Sigmoid colon (tissue), 7 donors: ENCODE measurements around the gene AP1G2. TPM values are rescaled to one million over a fixed set of nuclear protein-coding genes. Genes with fewer than 3 reads are reported as not detected.

ENCODE experiments used
- DNase-seq: peaks from one replicate; pipeline ENCODE4 v3.0.0-alpha.2; 2019
- H3K27ac ChIP-seq, 4 donors: fragments of 200-600 bp; sonication (generic); one replicate each; pipeline ENCODE4 v1.5.1; 2016 to 2019; ENCODE audit warnings: mild to moderate bottlenecking in 1 of 4
- H3K27me3 ChIP-seq, 3 donors: fragments of 200-600 bp; sonication (generic); one replicate each; pipeline ENCODE4 v1.5.1; 2019; ENCODE audit warnings: mild to moderate bottlenecking in 1 of 3
- H3K36me3 ChIP-seq, 4 donors: fragments of 200-600 bp; sonication (generic); one replicate each; pipeline ENCODE4 v1.5.1; 2016 to 2019
- H3K4me1 ChIP-seq, 4 donors: fragments of 200-600 bp; sonication (generic); one replicate each; pipeline ENCODE4 v1.5.1; 2017 to 2019
- H3K4me3 ChIP-seq, 4 donors: fragments of 200-600 bp; sonication (generic); one replicate each; pipeline ENCODE4 v1.5.1; 2017 to 2019; ENCODE audit warnings: mild to moderate bottlenecking in 2 of 4, moderate library complexity in 1 of 4
- H3K9me3 ChIP-seq, 4 donors: fragments of 200-600 bp in 3 of 4; sonication (generic) in 3 of 4; one replicate each; pipeline versions ENCODE4 v1.5.1 to v1.6.1; 2013 to 2019
- CTCF ChIP-seq, 4 experiments: fragments of 450-650 bp in 3 of 4; fragments of 200-600 bp in 1 of 4; IDR thresholded peaks; one replicate each; pipeline ENCODE4 v1.5.1; 2016 to 2019; ENCODE audit warnings: antibody characterized with exemption in 4 of 4, mild to moderate bottlenecking in 3 of 4, moderate library complexity in 2 of 4
- EP300 ChIP-seq, 4 donors: sonication (generic); formaldehyde crosslinking; IDR thresholded peaks; one replicate each; pipeline ENCODE4 v1.6.1; 2017; ENCODE audit warnings: antibody characterized with exemption in 4 of 4
- POLR2A ChIP-seq, 2 donors: fragments of 450-650 bp; IDR thresholded peaks; one replicate each; pipeline ENCODE4 v1.6.1; 2016; ENCODE audit warnings: antibody characterized with exemption in 2 of 2, mild to moderate bottlenecking in 2 of 2, moderate library complexity in 2 of 2
- POLR2AphosphoS5 ChIP-seq, 4 donors: sonication (generic); formaldehyde crosslinking; IDR thresholded peaks; one replicate each; pipeline ENCODE4 v1.6.1; 2017; ENCODE audit warnings: antibody characterized with exemption in 4 of 4
- WGBS, 2 donors: extraction: QIAGEN DNeasy Blood & Tissue Kit; methylation state at CpG; one replicate each; pipeline ENCODE4 v1.1.7; 2013; 5-methylcytosine and 5-hydroxymethylcytosine counted together
- intact Hi-C: fragments of 100-400 bp; cut with DNase I; formaldehyde crosslinking; loops from one replicate; pipeline ENCODE4 v1.15.1; 2023
- polyA plus RNA-seq, 3 donors: library from polyadenylated mRNA; stranded (reverse); fragments of 200-250 nt; gene quantifications; one replicate each; pipeline ENCODE4 v1.2.3, GENCODE V29; 2013
- total RNA-seq, 4 donors: library from RNA; depleted of rRNA; stranded (reverse); fragments of >200 nt; gene quantifications; one replicate each; pipeline ENCODE4 v1.1.0, GENCODE V29; 2016
- donor health status: healthy with polysubstance abuse.
- donor health status: Bipolar disorder and iron deficiency.
- donor health status: healthy.

AP1G2 gene
- total and polyA plus RNA-seq, 7 donors: 16.4 to 124 (median 33.0) TPM

- TF ChIP-seq CTCF (IDR thresholded peaks at IDR 0.05) (no peak), POLR2AphosphoS5 (IDR thresholded peaks at IDR 0.05) (no peak), POLR2A (IDR thresholded peaks at IDR 0.05) (no peak), EP300 (IDR thresholded peaks at IDR 0.05) (no peak)
- 66 to 84% methylated on average over 10 of the region's 10 CpGs for WGBS, 2 donors
- intact Hi-C loops: no loop called here
- no peak overlapping the region for H3K4me3 ChIP-seq
- H3K27ac ChIP-seq: no peak overlapping the region
- H3K36me3 ChIP-seq: peaks cover 0 to 19% (median 0%) of the 10 kb centered on the region in 4 donors
- H3K27me3 ChIP-seq: no peaks in the 10 kb centered on the region
- H3K4me1 ChIP-seq: no peaks in the 10 kb centered on the region
- no peak for DNase-seq
- no peaks in the 10 kb centered on the region for H3K9me3 ChIP-seq
These were observed 37.1 kb downstream of the AP1G2 start for GRCh38 chr14:23530375-23531055.

- peaks cover 0 to 14% (median 0%) of the 10 kb centered on the region in 4 donors for H3K36me3 ChIP-seq
- intact Hi-C loops: no loop called here
- no peaks in the 10 kb centered on the region for H3K27me3 ChIP-seq
- no peak for TF ChIP-seq POLR2AphosphoS5 (IDR thresholded peaks at IDR 0.05)
- TF ChIP-seq CTCF (IDR thresholded peaks at IDR 0.05): no peak
- TF ChIP-seq EP300 (IDR thresholded peaks at IDR 0.05): no peak
- no peak for TF ChIP-seq POLR2A (IDR thresholded peaks at IDR 0.05)
- H3K4me1 ChIP-seq: no peaks in the 10 kb centered on the region
- no peak for DNase-seq
- H3K4me3 ChIP-seq: no peak overlapping the region
- 89 to 97% methylated on average over 3 of the region's 3 CpGs for WGBS, 2 donors
- no peaks in the 10 kb centered on the region for H3K9me3 ChIP-seq
- no peak overlapping the region for H3K27ac ChIP-seq
These were observed 38.6 kb downstream of the AP1G2 start for GRCh38 chr14:23529016-23529415.

GRCh38 chr14:23528555-23528954 is 39.0 kb downstream of the AP1G2 start:
- no peak for DNase-seq
- 85 to 88% methylated on average over 1 of the region's 1 CpG for WGBS, 2 donors
- Histone ChIP-seq H3K4me3 (no peak overlapping the region), H3K27ac (no peak overlapping the region), H3K36me3 (peaks cover 0 to 12% (median 0%) of the 10 kb centered on the region in 4 donors), H3K27me3 (no peaks in the 10 kb centered on the region), H3K9me3 (no peaks in the 10 kb centered on the region), H3K4me1 (no peaks in the 10 kb centered on the region)
- TF ChIP-seq POLR2AphosphoS5 (IDR thresholded peaks at IDR 0.05): no peak
- TF ChIP-seq EP300 (IDR thresholded peaks at IDR 0.05): no peak
- TF ChIP-seq POLR2A (IDR thresholded peaks at IDR 0.05): no peak
- no peak for TF ChIP-seq CTCF (IDR thresholded peaks at IDR 0.05)
- intact Hi-C loops: no loop called here

- Histone ChIP-seq H3K36me3 (peaks cover 0 to 6% (median 0%) of the 10 kb centered on the region in 4 donors), H3K9me3 (no peaks in the 10 kb centered on the region), H3K27ac (no peak overlapping the region), H3K4me1 (no peaks in the 10 kb centered on the region), H3K4me3 (no peak overlapping the region), H3K27me3 (no peaks in the 10 kb centered on the region)
- WGBS, 2 donors: 87 to 88% methylated on average over 8 of the region's 8 CpGs
- TF ChIP-seq POLR2AphosphoS5 (IDR thresholded peaks at IDR 0.05): no peak
- no peak for TF ChIP-seq POLR2A (IDR thresholded peaks at IDR 0.05)
- TF ChIP-seq CTCF (IDR thresholded peaks at IDR 0.05): no peak
- TF ChIP-seq EP300 (IDR thresholded peaks at IDR 0.05): no peak
- no peak for DNase-seq
- intact Hi-C loops: no loop called here
These were observed 42.0 kb downstream of the AP1G2 start for GRCh38 chr14:23525611-23526010.

- TF ChIP-seq CTCF (IDR thresholded peaks at IDR 0.05) (no peak), POLR2A (IDR thresholded peaks at IDR 0.05) (no peak), EP300 (IDR thresholded peaks at IDR 0.05) (no peak), POLR2AphosphoS5 (IDR thresholded peaks at IDR 0.05) (no peak)
- H3K27ac ChIP-seq: no peak overlapping the region
- no peaks in the 10 kb centered on the region for H3K27me3 ChIP-seq
- WGBS, 2 donors: 95 to 96% methylated on average over 14 of the region's 14 CpGs
- H3K4me3 ChIP-seq: no peak overlapping the region
- no peaks in the 10 kb centered on the region for H3K9me3 ChIP-seq
- intact Hi-C loops: no loop called here
- peaks cover 0 to 6% (median 0%) of the 10 kb centered on the region in 4 donors for H3K36me3 ChIP-seq
- DNase-seq: no peak
- no peaks in the 10 kb centered on the region for H3K4me1 ChIP-seq
These were observed 42.6 kb downstream of the AP1G2 start for GRCh38 chr14:23524954-23525353.
